Ascending aorta (tissue), 2 donors: ENCODE results near the gene NMNAT2. TPM values are rescaled to one million over a fixed set of nuclear protein-coding genes. Genes with fewer than 3 reads are reported as not detected.
A peak's percentile ranks its signal among the peaks of the same experiment; 100 is the strongest.

Experiments used
- DNase-seq, 2 donors: peaks; one replicate each; pipeline ENCODE4 v3.0.0-alpha.2; 2019; ENCODE audit warnings: low spot score in 2 of 2
- H3K27ac ChIP-seq, 2 donors: fragments of 200-600 bp; sonication (generic); one replicate each; pipeline ENCODE4 v1.5.1; 2016 to 2017; ENCODE audit warnings: mild to moderate bottlenecking in 1 of 2
- H3K27me3 ChIP-seq: fragments of 200-600 bp; sonication (generic); one replicate; pipeline ENCODE4 v1.5.1; 2017
- H3K36me3 ChIP-seq, 2 donors: fragments of 200-600 bp; sonication (generic); one replicate each; pipeline ENCODE4 v1.5.1; 2016
- H3K4me1 ChIP-seq, 2 donors: fragments of 200-600 bp; sonication (generic); one replicate each; pipeline ENCODE4 v1.5.1; 2016 to 2017; ENCODE audit warnings: mild to moderate bottlenecking in 1 of 2
- H3K4me3 ChIP-seq, 2 donors: fragments of 200-600 bp; sonication (generic); one replicate each; pipeline ENCODE4 v1.5.1; 2016 to 2017; ENCODE audit warnings: mild to moderate bottlenecking in 1 of 2
- H3K9me3 ChIP-seq, 2 donors: fragments of 200-600 bp; sonication (generic); one replicate each; pipeline ENCODE4 v1.5.1; 2016
- CTCF ChIP-seq, 3 experiments: fragments of 200-600 bp in 2 of 3; fragments of 450-650 bp in 1 of 3; sonication (generic) in 2 of 3; IDR thresholded peaks; one replicate each; pipeline ENCODE4 v1.5.1; 2016 to 2019; ENCODE audit warnings: antibody characterized with exemption in 3 of 3, mild to moderate bottlenecking in 1 of 3, moderate library complexity in 1 of 3
- intact Hi-C: fragments of 100-400 bp; cut with DNase I; formaldehyde crosslinking; loops from one replicate; pipeline ENCODE4 v1.15.1; 2023
- total RNA-seq: library from RNA; depleted of rRNA; stranded (reverse); fragments of >200 nt; gene quantifications from one replicate; pipeline ENCODE4 v1.1.0, GENCODE V29; 2016

The NMNAT2 gene
- total RNA-seq, 1 donor from 2014 or later = 0.53 TPM

GRCh38 chr1:183230413-183230812 is 187.8 kb downstream of the NMNAT2 start:
- Histone ChIP-seq H3K36me3 (no peaks in the 10 kb centered on the region), H3K9me3 (no peaks in the 10 kb centered on the region), H3K27ac (no peak overlapping the region), H3K27me3 (no peaks in the 10 kb centered on the region), H3K4me1 (peaks cover 0 to 8% of the 10 kb centered on the region in 2 donors), H3K4me3 (no peak overlapping the region)
- no peak for TF ChIP-seq CTCF (IDR thresholded peaks at IDR 0.05)
- intact Hi-C loops = loop anchor here (5.0 kb wide), 1 partner anchor 83 kb away; no protein-coding TSS in a partner anchor
- no peak for DNase-seq

GRCh38 chr1:183228347-183229220 is 189.6 kb downstream of the NMNAT2 start:
- Histone ChIP-seq H3K9me3 (no peaks in the 10 kb centered on the region), H3K36me3 (no peaks in the 10 kb centered on the region), H3K4me3 (no peak overlapping the region), H3K27me3 (no peaks in the 10 kb centered on the region), H3K27ac (no peak overlapping the region), H3K4me1 (no peaks in the 10 kb centered on the region)
- peak in 1 of 3 experiments; percentile 0 for TF ChIP-seq CTCF (IDR thresholded peaks at IDR 0.05)
- DNase-seq = no peak
- intact Hi-C loops = no loop called here

- intact Hi-C loops = no loop called here
- Histone ChIP-seq H3K27me3 (no peaks in the 10 kb centered on the region), H3K4me1 (no peaks in the 10 kb centered on the region), H3K4me3 (no peak overlapping the region), H3K36me3 (no peaks in the 10 kb centered on the region), H3K9me3 (no peaks in the 10 kb centered on the region), H3K27ac (no peak overlapping the region)
- peak; percentile 50 to 68 (median 64) for TF ChIP-seq CTCF (IDR thresholded peaks at IDR 0.05)
- DNase-seq = peak in 1 of 2 donors; percentile 65
These were observed 190.5 kb downstream of the NMNAT2 start for GRCh38 chr1:183227422-183228346.

GRCh38 chr1:183226963-183227362 is 191.2 kb downstream of the NMNAT2 start:
- intact Hi-C loops = no loop called here
- Histone ChIP-seq H3K27me3 (no peaks in the 10 kb centered on the region), H3K9me3 (no peaks in the 10 kb centered on the region), H3K4me3 (no peak overlapping the region), H3K27ac (no peak overlapping the region), H3K4me1 (no peaks in the 10 kb centered on the region), H3K36me3 (no peaks in the 10 kb centered on the region)
- no peak for DNase-seq
- no peak for TF ChIP-seq CTCF (IDR thresholded peaks at IDR 0.05)

- H3K4me3 ChIP-seq = no peak overlapping the region
- H3K36me3 ChIP-seq = no peaks in the 10 kb centered on the region
- intact Hi-C loops = no loop called here
- no peak for DNase-seq
- no peak for TF ChIP-seq CTCF (IDR thresholded peaks at IDR 0.05)
- no peaks in the 10 kb centered on the region for H3K4me1 ChIP-seq
- H3K9me3 ChIP-seq = no peaks in the 10 kb centered on the region
- no peak overlapping the region for H3K27ac ChIP-seq
- no peaks in the 10 kb centered on the region for H3K27me3 ChIP-seq
These were observed 191.8 kb downstream of the NMNAT2 start for GRCh38 chr1:183226361-183226760.
